D341Med (cell line): ENCODE results near the gene UFSP2.
"Not testable (repeated sequence)": the region's sequence is repeated elsewhere in the genome, so short reads cannot be mapped to it uniquely, and the experiment has no call there.

ENCODE experiments used
- DNase-seq: peaks from one replicate; pipeline ENCODE4 v3.0.0; 2012; ENCODE audit warnings: low spot score

Gene UFSP2

GRCh38 chr4:185383451-185383850 lies 42.3 kb downstream of the UFSP2 start:
- DNase-seq: no peak

- DNase-seq: no peak
Observed at GRCh38 chr4:185382754-185383153, 43.0 kb downstream of the UFSP2 start.

- DNase-seq: no peak
Observed at GRCh38 chr4:185381288-185382196, 44.2 kb downstream of the UFSP2 start.

GRCh38 chr4:185380320-185380719 lies 45.4 kb downstream of the UFSP2 start:
- no peak for DNase-seq

GRCh38 chr4:185379326-185380295 lies 46.2 kb downstream of the UFSP2 start:
- DNase-seq: no peak

- DNase-seq: no peak
Observed at GRCh38 chr4:185378264-185378663, 47.5 kb downstream of the UFSP2 start.

GRCh38 chr4:185374573-185374972 lies 51.2 kb downstream of the UFSP2 start:
- DNase-seq: no peak

GRCh38 chr4:185374027-185374426 lies 51.7 kb downstream of the UFSP2 start:
- DNase-seq: no peak

GRCh38 chr4:185371702-185372101 lies 54.1 kb downstream of the UFSP2 start:
- no peak for DNase-seq

- no peak for DNase-seq
Observed at GRCh38 chr4:185370268-185370949, 55.4 kb downstream of the UFSP2 start.

GRCh38 chr4:185369731-185370130 lies 56.0 kb downstream of the UFSP2 start:
- no peak for DNase-seq

GRCh38 chr4:185364886-185365285 lies 60.9 kb downstream of the UFSP2 start:
- DNase-seq: no peak

GRCh38 chr4:185363251-185363650 lies 62.5 kb downstream of the UFSP2 start:
- no peak for DNase-seq

- not testable (repeated sequence) for DNase-seq
Observed at GRCh38 chr4:185362570-185362969, 63.2 kb downstream of the UFSP2 start.

GRCh38 chr4:185361872-185362271 lies 63.9 kb downstream of the UFSP2 start:
- no peak for DNase-seq

GRCh38 chr4:185359767-185360446 lies 65.9 kb downstream of the UFSP2 start:
- no peak for DNase-seq

GRCh38 chr4:185358959-185359358 lies 66.8 kb downstream of the UFSP2 start:
- DNase-seq: no peak

- DNase-seq: no peak
Observed at GRCh38 chr4:185358514-185358913, 67.2 kb downstream of the UFSP2 start.

- no peak for DNase-seq
Observed at GRCh38 chr4:185357733-185358440, 67.9 kb downstream of the UFSP2 start.

- no peak for DNase-seq
Observed at GRCh38 chr4:185357211-185357610, 68.6 kb downstream of the UFSP2 start.

- DNase-seq: no peak
Observed at GRCh38 chr4:185352741-185353140, 73.0 kb downstream of the UFSP2 start.
